ENCODE results near the gene TTC33. TPM values are rescaled to one million over a fixed set of nuclear protein-coding genes. Genes with fewer than 3 reads are reported as not detected.

Gene TTC33
- total RNA-seq, 3 donors from 2014 or later: 17.6 to 28.1 (median 18.4) TPM

DNA sequence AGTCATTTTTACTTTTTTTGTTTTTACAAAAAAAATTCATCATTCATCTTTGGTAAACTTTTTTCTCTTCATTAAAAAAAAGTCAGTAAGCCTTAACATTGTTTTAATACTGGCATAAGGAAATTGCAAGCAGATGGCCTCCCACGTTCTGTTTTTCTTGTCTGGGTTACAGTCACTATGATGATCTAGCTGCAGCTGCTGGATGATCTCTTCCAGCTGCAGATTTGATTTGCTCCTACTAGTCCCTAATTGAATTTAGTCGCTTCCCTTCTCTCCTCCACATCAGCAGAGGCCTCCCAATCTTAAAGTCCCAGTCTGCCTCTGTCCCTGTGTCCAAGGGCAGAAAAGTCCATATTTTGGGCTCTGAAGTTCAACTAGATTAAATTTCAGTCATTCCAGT lies 182.8 kb downstream of the TTC33 start:
- Histone ChIP-seq H3K4me3 (no peak overlapping the region), H3K9me3 (no peaks in the 10 kb centered on the region), H3K27ac (no peak overlapping the region), H3K4me1 (no peaks in the 10 kb centered on the region), H3K36me3 (no peaks in the 10 kb centered on the region), H3K27me3 (no peaks in the 10 kb centered on the region)
- DNase-seq (ENCODE audit: low spot score in 2 of 2): no peak
- intact Hi-C loops (cut with DNase I; ENCODE audit: low total_unique reads): no loop called here
- no peak for TF ChIP-seq POLR2AphosphoS5 (IDR thresholded peaks at IDR 0.05)
- no peak for TF ChIP-seq POLR2A (IDR thresholded peaks at IDR 0.05)
- TF ChIP-seq, protein P1, sequence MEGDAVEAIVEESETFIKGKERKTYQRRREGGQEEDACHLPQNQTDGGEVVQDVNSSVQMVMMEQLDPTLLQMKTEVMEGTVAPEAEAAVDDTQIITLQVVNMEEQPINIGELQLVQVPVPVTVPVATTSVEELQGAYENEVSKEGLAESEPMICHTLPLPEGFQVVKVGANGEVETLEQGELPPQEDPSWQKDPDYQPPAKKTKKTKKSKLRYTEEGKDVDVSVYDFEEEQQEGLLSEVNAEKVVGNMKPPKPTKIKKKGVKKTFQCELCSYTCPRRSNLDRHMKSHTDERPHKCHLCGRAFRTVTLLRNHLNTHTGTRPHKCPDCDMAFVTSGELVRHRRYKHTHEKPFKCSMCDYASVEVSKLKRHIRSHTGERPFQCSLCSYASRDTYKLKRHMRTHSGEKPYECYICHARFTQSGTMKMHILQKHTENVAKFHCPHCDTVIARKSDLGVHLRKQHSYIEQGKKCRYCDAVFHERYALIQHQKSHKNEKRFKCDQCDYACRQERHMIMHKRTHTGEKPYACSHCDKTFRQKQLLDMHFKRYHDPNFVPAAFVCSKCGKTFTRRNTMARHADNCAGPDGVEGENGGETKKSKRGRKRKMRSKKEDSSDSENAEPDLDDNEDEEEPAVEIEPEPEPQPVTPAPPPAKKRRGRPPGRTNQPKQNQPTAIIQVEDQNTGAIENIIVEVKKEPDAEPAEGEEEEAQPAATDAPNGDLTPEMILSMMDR (IDR thresholded peaks at IDR 0.05): no peak

DNA sequence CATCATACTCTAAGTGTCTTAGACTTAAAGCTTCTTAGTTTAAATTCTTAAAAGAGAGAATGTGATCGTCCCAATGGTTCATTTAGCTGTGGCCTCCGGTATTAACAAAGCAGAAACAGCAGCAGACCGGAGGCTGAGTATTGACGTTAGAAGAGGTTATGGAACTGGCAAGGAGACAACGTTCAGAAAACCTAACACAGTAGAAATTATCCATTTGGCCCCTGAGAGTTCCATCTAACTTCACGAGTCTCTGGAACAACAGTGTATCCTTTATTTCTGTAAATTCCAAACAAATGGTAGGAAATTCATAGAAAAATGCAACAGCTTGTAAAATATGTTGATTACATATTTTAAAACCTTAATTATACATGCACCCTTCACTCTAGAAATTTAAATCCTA lies 183.4 kb downstream of the TTC33 start:
- Histone ChIP-seq H3K4me1 (no peaks in the 10 kb centered on the region), H3K4me3 (no peak overlapping the region), H3K36me3 (no peaks in the 10 kb centered on the region), H3K27me3 (no peaks in the 10 kb centered on the region), H3K9me3 (no peaks in the 10 kb centered on the region), H3K27ac (peak overlapping the region in 1 of 2 donors; percentile 49)
- no peak for DNase-seq (ENCODE audit: low spot score in 2 of 2)
- TF ChIP-seq POLR2AphosphoS5 (IDR thresholded peaks at IDR 0.05) (no peak), POLR2A (IDR thresholded peaks at IDR 0.05) (no peak)
- TF ChIP-seq, protein P1 (IDR thresholded peaks at IDR 0.05): no peak
- intact Hi-C loops (cut with DNase I; ENCODE audit: low total_unique reads): no loop called here

DNA sequence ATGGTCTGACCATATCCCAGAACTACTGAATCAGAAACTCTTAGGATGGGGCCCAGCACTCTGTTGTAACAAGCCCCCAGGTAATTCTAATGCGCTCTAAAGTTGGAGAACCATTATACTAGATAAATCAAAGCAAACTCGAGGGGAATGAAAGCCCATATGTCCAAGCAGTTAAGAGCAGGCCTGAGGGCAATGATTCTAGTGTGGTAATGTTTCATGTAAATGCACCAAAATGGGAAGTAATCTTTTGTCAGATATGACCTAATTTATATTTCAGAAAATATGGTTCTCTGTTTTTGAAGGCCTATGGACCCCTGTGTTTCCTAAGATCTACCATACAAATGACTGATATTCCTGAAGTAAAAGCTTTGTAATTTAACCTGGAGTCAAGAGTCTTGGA lies 184.0 kb downstream of the TTC33 start:
- Histone ChIP-seq H3K9me3 (no peaks in the 10 kb centered on the region), H3K27ac (peak overlapping the region in 1 of 2 donors; percentile 49), H3K36me3 (no peaks in the 10 kb centered on the region), H3K4me1 (no peaks in the 10 kb centered on the region), H3K4me3 (no peak overlapping the region), H3K27me3 (no peaks in the 10 kb centered on the region)
- DNase-seq (ENCODE audit: low spot score in 2 of 2): no peak
- TF ChIP-seq, protein P1 (IDR thresholded peaks at IDR 0.05): no peak
- TF ChIP-seq POLR2AphosphoS5 (IDR thresholded peaks at IDR 0.05) (no peak), POLR2A (IDR thresholded peaks at IDR 0.05) (no peak)
- intact Hi-C loops (cut with DNase I; ENCODE audit: low total_unique reads): no loop called here

DNA sequence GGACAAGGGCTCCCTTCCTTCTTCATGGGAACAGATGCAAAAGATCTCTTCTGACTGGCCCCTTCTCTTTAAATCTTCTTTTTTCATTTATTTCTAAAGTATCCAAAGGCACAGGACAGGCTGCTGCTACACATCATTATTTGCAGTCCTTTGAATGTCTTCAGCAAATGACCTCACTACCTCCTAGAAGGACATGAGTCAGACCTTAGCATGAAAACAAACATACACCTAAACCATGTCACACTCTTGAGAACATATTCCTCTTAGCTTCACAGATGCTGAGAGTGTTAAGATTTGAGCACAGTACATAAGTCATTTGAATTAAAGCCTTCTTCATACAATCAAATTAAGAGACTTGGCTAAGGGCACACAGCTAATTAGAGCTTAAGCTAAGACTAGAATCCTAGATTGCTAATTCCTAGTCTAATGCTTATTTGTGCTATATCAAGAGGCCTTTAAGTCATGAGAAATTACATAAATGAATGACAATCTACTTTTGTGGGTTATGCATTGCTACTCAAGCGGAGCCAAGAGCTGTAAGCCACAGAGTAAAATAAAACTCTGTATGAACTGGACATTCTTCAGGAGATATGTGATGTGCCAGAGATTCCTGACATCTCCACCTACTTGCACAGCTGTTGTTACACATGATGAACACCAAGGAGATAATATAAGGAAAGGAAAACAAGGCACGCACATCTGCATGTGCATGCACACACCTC lies 185.2 kb downstream of the TTC33 start:
- no peaks in the 10 kb centered on the region for H3K27me3 ChIP-seq
- H3K4me3 ChIP-seq: no peak overlapping the region
- no peak overlapping the region for H3K27ac ChIP-seq
- intact Hi-C loops (cut with DNase I; ENCODE audit: low total_unique reads): no loop called here
- TF ChIP-seq POLR2AphosphoS5 (IDR thresholded peaks at IDR 0.05): no peak
- TF ChIP-seq, protein P1 (IDR thresholded peaks at IDR 0.05): no peak
- TF ChIP-seq POLR2A (IDR thresholded peaks at IDR 0.05): no peak
- H3K36me3 ChIP-seq: no peaks in the 10 kb centered on the region
- H3K4me1 ChIP-seq: no peaks in the 10 kb centered on the region
- no peak for DNase-seq (ENCODE audit: low spot score in 2 of 2)
- no peaks in the 10 kb centered on the region for H3K9me3 ChIP-seq

DNA sequence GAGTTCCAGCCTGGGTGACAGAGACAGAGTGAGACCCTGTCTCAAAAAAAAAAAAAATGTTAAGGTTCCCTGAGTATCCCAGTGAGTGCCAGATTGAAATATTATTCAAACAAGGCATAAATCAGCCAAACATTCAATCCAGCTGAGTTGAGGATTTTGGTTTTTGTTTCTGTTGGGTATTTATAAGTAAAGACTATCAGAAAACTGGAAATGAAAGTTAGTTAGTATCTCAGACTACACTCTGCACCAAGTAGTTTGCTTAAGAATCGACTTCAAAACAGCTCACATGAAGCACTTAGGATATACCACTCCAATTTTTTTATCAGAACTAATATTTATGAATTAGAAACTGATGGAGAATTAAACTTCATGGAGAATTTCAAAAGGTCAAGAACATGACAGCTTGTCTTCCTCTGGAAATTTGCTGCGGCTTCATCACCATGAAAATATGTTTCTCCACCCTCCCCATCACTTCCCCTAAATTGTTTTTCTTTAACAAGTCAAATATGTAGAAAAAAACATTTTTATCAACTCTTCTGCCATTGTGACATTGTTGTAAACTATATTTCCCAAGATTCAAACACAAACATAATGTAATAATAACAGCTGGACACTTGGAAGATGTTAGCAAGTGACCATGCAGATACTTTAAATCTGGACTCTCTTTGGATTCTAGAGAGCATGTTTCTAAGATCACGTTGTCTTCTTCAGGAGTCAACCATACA lies 186.1 kb downstream of the TTC33 start:
- H3K27ac ChIP-seq: no peak overlapping the region
- H3K27me3 ChIP-seq: no peaks in the 10 kb centered on the region
- no peaks in the 10 kb centered on the region for H3K4me1 ChIP-seq
- H3K9me3 ChIP-seq: no peaks in the 10 kb centered on the region
- intact Hi-C loops (cut with DNase I; ENCODE audit: low total_unique reads): no loop called here
- no peak overlapping the region for H3K4me3 ChIP-seq
- DNase-seq (ENCODE audit: low spot score in 2 of 2): no peak
- H3K36me3 ChIP-seq: no peaks in the 10 kb centered on the region
- TF ChIP-seq POLR2AphosphoS5 (IDR thresholded peaks at IDR 0.05): no peak
- TF ChIP-seq, protein P1 (IDR thresholded peaks at IDR 0.05): no peak
- TF ChIP-seq POLR2A (IDR thresholded peaks at IDR 0.05): no peak
